HEK293 (cell line): ENCODE results near the gene COA1.

Experiments
- BCL11B ChIP-seq: fragments of 450-650 bp; formaldehyde crosslinking; IDR thresholded peaks from 2 replicates; pipeline ENCODE4 v1.5.1; 2016; ENCODE audit warnings: low read depth, missing biosample characterization, missing genetic modification characterization
- YY2 ChIP-seq: fragments of 450-650 bp; formaldehyde crosslinking; IDR thresholded peaks from 2 replicates; pipeline ENCODE4 v1.5.1; 2016; ENCODE audit warnings: missing biosample characterization, missing genetic modification characterization
- ZBTB20 ChIP-seq: fragments of 450-650 bp; formaldehyde crosslinking; IDR thresholded peaks from 2 replicates; pipeline ENCODE4 v1.5.1; 2016; ENCODE audit warnings: missing biosample characterization, missing genetic modification characterization
- ZBTB21 ChIP-seq: fragments of 450-650 bp; formaldehyde crosslinking; IDR thresholded peaks from 2 replicates; pipeline ENCODE4 v1.5.1; 2017; ENCODE audit warnings: missing biosample characterization, missing genetic modification characterization
- ZBTB26 ChIP-seq: fragments of 450-650 bp; formaldehyde crosslinking; optimal IDR thresholded peaks from 2 replicates; pipeline ENCODE3; 2016; ENCODE audit warnings: missing biosample characterization, mild to moderate bottlenecking, missing genetic modification characterization
- ZEB2 ChIP-seq: fragments of 450-650 bp; formaldehyde crosslinking; IDR thresholded peaks from 2 replicates; pipeline ENCODE4 v1.5.1; 2016; ENCODE audit warnings: missing biosample characterization, missing genetic modification characterization
- ZFP37 ChIP-seq: fragments of 450-650 bp; formaldehyde crosslinking; IDR thresholded peaks from 2 replicates; pipeline ENCODE4 v1.5.1; 2016; ENCODE audit warnings: missing biosample characterization, missing genetic modification characterization
- ZNF155 ChIP-seq: fragments of 450-650 bp; formaldehyde crosslinking; IDR thresholded peaks from 2 replicates; pipeline ENCODE4 v1.5.1; 2016; ENCODE audit warnings: missing biosample characterization, missing genetic modification characterization
- ZNF19 ChIP-seq: fragments of 450-650 bp; formaldehyde crosslinking; IDR thresholded peaks from 2 replicates; pipeline ENCODE4; 2016; ENCODE audit warnings: missing biosample characterization, missing genetic modification characterization, low read depth
- ZNF24 ChIP-seq: fragments of 450-650 bp; formaldehyde crosslinking; IDR thresholded peaks from 2 replicates; pipeline ENCODE4 v1.5.1; 2016; ENCODE audit warnings: missing biosample characterization, missing genetic modification characterization
- ZNF274 ChIP-seq, 2 experiments: fragments of 200-500 bp in 1 of 2; fragments of 450-650 bp in 1 of 2; sonication (Bioruptor generic) in 1 of 2; formaldehyde crosslinking in 1 of 2; IDR thresholded peaks; 2 replicates each; pipeline versions ENCODE4 v1.5.1 to v1.6.1; 2014 to 2016; ENCODE audit warnings: borderline replicate concordance in 1 of 2, inconsistent platforms in 1 of 2, low read length in 1 of 2, missing biosample characterization in 1 of 2, missing genetic modification characterization in 1 of 2
- ZNF324 ChIP-seq: fragments of 450-650 bp; formaldehyde crosslinking; IDR thresholded peaks from 2 replicates; pipeline ENCODE4 v1.5.1; 2016; ENCODE audit warnings: missing biosample characterization, missing genetic modification characterization
- ZNF366 ChIP-seq: fragments of 450-650 bp; formaldehyde crosslinking; conservative IDR thresholded peaks from 2 replicates; pipeline ENCODE4 v1.5.1; 2016; ENCODE audit warnings: missing biosample characterization, missing genetic modification characterization
- ZNF416 ChIP-seq: fragments of 450-650 bp; formaldehyde crosslinking; IDR thresholded peaks from 2 replicates; pipeline ENCODE4 v1.5.1; 2016; ENCODE audit warnings: missing biosample characterization, missing genetic modification characterization
- ZNF560 ChIP-seq: fragments of 450-650 bp; formaldehyde crosslinking; IDR thresholded peaks from 2 replicates; pipeline ENCODE4 v1.5.1; 2017; ENCODE audit warnings: missing biosample characterization, missing genetic modification characterization, borderline replicate concordance
- ZSCAN30 ChIP-seq: fragments of 450-650 bp; IDR thresholded peaks from 2 replicates; pipeline ENCODE4 v1.5.1; 2018; ENCODE audit warnings: missing biosample characterization, mild to moderate bottlenecking, missing genetic modification characterization, moderate library complexity
- ZXDB ChIP-seq: fragments of 450-650 bp; formaldehyde crosslinking; IDR thresholded peaks from 2 replicates; pipeline ENCODE4 v1.5.1; 2016; ENCODE audit warnings: missing biosample characterization, missing genetic modification characterization
- TF ChIP-seq, protein P1 (sequence below): fragments of 450-650 bp; formaldehyde crosslinking; IDR thresholded peaks from 2 replicates; pipeline ENCODE4 v1.5.1; 2016; ENCODE audit warnings: missing biosample characterization, missing genetic modification characterization
- TF ChIP-seq, protein P2 (sequence below): fragments of 450-650 bp; formaldehyde crosslinking; IDR thresholded peaks from 2 replicates; pipeline ENCODE4 v1.5.1; 2016; ENCODE audit warnings: missing biosample characterization, missing genetic modification characterization
- TF ChIP-seq, protein P3 (sequence below): fragments of 450-650 bp; IDR thresholded peaks from 2 replicates; pipeline ENCODE4 v1.5.1; 2018; ENCODE audit warnings: missing biosample characterization, missing genetic modification characterization
- TF ChIP-seq, protein P4 (sequence below): fragments of 450-650 bp; formaldehyde crosslinking; IDR thresholded peaks from 2 replicates; pipeline ENCODE4 v1.5.1; 2016; ENCODE audit warnings: missing biosample characterization, missing genetic modification characterization
- TF ChIP-seq, protein P5 (sequence below): fragments of 450-650 bp; formaldehyde crosslinking; IDR thresholded peaks from 2 replicates; pipeline ENCODE4 v1.5.1; 2017; ENCODE audit warnings: missing biosample characterization, missing genetic modification characterization

COA1 gene

GRCh38 chr7:43729214-43729923, at the start of gene COA1 (continued):
- TF ChIP-seq ZBTB26 (tag by site-specific recombination) (peak; percentile 82), ZNF560 (tag by site-specific recombination) (no peak), ZBTB20 (peak; percentile 67; the same call in 1 of the 2 replicates), ZBTB21 (tag by site-specific recombination) (peak; percentile 59; the same call in 1 of the 2 replicates), ZNF324 (peak; percentile 62; the same call in 1 of the 2 replicates), ZSCAN30 (no peak), ZNF19 (tag by site-specific recombination) (no peak), ZEB2 (tag by site-specific recombination) (peak; percentile 97; the same call in 1 of the 2 replicates), ZNF155 (tag by site-specific recombination) (no peak), ZNF416 (tag by site-specific recombination) (no peak), ZNF366 (tag by site-specific recombination) (no peak), BCL11B (no peak), ZXDB (tag by site-specific recombination) (peak; percentile 87), YY2 (tag by site-specific recombination) (0 out of 2 replicates have a peak, but pooled peaks have one; percentile 45), ZFP37 (tag by site-specific recombination) (peak; percentile 82; the same call in 1 of the 2 replicates), ZNF24 (tag by site-specific recombination) (peak; percentile 68; the same call in 1 of the 2 replicates), ZNF274 (IDR thresholded peaks at IDR 0.05; ENCODE audit: low read length) (no peak), ZNF274 (tag by site-specific recombination; IDR thresholded peaks at IDR 0.05; ENCODE audit: borderline replicate concordance) (no peak)
- TF ChIP-seq, protein P1, sequence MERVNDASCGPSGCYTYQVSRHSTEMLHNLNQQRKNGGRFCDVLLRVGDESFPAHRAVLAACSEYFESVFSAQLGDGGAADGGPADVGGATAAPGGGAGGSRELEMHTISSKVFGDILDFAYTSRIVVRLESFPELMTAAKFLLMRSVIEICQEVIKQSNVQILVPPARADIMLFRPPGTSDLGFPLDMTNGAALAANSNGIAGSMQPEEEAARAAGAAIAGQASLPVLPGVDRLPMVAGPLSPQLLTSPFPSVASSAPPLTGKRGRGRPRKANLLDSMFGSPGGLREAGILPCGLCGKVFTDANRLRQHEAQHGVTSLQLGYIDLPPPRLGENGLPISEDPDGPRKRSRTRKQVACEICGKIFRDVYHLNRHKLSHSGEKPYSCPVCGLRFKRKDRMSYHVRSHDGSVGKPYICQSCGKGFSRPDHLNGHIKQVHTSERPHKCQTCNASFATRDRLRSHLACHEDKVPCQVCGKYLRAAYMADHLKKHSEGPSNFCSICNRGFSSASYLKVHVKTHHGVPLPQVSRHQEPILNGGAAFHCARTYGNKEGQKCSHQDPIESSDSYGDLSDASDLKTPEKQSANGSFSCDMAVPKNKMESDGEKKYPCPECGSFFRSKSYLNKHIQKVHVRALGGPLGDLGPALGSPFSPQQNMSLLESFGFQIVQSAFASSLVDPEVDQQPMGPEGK (tag by site-specific recombination) = peak; percentile 57; the same call in 1 of the 2 replicates
- TF ChIP-seq, protein P2, sequence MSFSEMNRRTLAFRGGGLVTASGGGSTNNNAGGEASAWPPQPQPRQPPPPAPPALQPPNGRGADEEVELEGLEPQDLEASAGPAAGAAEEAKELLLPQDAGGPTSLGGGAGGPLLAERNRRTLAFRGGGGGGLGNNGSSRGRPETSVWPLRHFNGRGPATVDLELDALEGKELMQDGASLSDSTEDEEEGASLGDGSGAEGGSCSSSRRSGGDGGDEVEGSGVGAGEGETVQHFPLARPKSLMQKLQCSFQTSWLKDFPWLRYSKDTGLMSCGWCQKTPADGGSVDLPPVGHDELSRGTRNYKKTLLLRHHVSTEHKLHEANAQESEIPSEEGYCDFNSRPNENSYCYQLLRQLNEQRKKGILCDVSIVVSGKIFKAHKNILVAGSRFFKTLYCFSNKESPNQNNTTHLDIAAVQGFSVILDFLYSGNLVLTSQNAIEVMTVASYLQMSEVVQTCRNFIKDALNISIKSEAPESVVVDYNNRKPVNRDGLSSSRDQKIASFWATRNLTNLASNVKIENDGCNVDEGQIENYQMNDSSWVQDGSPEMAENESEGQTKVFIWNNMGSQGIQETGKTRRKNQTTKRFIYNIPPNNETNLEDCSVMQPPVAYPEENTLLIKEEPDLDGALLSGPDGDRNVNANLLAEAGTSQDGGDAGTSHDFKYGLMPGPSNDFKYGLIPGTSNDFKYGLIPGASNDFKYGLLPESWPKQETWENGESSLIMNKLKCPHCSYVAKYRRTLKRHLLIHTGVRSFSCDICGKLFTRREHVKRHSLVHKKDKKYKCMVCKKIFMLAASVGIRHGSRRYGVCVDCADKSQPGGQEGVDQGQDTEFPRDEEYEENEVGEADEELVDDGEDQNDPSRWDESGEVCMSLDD (tag by site-specific recombination) = peak; percentile 30; the same call in 1 of the 2 replicates
- TF ChIP-seq, protein P3, sequence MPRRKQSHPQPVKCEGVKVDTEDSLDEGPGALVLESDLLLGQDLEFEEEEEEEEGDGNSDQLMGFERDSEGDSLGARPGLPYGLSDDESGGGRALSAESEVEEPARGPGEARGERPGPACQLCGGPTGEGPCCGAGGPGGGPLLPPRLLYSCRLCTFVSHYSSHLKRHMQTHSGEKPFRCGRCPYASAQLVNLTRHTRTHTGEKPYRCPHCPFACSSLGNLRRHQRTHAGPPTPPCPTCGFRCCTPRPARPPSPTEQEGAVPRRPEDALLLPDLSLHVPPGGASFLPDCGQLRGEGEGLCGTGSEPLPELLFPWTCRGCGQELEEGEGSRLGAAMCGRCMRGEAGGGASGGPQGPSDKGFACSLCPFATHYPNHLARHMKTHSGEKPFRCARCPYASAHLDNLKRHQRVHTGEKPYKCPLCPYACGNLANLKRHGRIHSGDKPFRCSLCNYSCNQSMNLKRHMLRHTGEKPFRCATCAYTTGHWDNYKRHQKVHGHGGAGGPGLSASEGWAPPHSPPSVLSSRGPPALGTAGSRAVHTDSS (tag by site-specific recombination) = no peak
- TF ChIP-seq, protein P4, sequence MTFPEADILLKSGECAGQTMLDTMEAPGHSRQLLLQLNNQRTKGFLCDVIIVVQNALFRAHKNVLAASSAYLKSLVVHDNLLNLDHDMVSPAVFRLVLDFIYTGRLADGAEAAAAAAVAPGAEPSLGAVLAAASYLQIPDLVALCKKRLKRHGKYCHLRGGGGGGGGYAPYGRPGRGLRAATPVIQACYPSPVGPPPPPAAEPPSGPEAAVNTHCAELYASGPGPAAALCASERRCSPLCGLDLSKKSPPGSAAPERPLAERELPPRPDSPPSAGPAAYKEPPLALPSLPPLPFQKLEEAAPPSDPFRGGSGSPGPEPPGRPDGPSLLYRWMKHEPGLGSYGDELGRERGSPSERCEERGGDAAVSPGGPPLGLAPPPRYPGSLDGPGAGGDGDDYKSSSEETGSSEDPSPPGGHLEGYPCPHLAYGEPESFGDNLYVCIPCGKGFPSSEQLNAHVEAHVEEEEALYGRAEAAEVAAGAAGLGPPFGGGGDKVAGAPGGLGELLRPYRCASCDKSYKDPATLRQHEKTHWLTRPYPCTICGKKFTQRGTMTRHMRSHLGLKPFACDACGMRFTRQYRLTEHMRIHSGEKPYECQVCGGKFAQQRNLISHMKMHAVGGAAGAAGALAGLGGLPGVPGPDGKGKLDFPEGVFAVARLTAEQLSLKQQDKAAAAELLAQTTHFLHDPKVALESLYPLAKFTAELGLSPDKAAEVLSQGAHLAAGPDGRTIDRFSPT (tag by site-specific recombination) = 0 out of 2 replicates have a peak, but pooled peaks have one; percentile 18
- TF ChIP-seq, protein P5, sequence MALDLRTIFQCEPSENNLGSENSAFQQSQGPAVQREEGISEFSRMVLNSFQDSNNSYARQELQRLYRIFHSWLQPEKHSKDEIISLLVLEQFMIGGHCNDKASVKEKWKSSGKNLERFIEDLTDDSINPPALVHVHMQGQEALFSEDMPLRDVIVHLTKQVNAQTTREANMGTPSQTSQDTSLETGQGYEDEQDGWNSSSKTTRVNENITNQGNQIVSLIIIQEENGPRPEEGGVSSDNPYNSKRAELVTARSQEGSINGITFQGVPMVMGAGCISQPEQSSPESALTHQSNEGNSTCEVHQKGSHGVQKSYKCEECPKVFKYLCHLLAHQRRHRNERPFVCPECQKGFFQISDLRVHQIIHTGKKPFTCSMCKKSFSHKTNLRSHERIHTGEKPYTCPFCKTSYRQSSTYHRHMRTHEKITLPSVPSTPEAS (tag by site-specific recombination) = 0 out of 2 replicates have a peak, but pooled peaks have one; percentile 9
